ENCODE measurements around the gene C1orf56.

DNA sequence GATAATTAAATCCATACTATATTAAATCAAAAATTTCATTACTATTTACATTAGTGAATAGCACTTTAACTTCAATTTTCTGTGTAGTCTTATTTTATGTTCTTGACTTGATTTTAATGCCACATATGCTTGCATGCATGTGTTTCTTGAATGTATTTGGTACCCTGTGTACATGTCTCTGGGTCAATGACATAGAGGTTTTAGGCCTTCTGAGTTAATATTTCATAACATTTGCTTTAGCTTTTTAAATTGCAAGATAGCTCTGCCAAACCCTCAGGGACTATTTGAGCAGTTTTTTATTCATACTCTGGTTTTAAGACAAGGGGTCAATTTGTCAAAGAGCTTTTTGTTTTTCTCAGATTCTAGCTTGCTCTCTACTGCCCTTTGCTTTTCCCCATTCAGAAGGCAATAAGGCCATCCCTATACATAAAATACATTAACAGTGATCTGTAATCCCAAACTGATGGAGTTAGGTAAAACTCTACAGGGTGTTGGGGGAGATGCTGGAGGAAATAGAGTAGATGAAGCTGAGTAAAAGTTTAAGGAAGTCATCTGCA, 17.6 kb downstream of the C1orf56 start:
- TF ChIP-seq STAT3 (IDR thresholded peaks at IDR 0.05; ENCODE audit: low read depth, low read length) (no peak), BCL11A (IDR thresholded peaks at IDR 0.05; ENCODE audit: low read depth, low read length) (no peak), KDM1A (IDR thresholded peaks at IDR 0.05; ENCODE audit: borderline replicate concordance) (no peak)

Data from GM12878 (cell line).